Measurements from ENCODE around the gene DMRT1.

Gene DMRT1

GRCh38 chr9:926976-927375 is 85.5 kb downstream of the DMRT1 start:
- DNase-seq (ENCODE audit: low read depth) = no peak

GRCh38 chr9:928363-929042 is 87.0 kb downstream of the DMRT1 start:
- DNase-seq (ENCODE audit: low read depth) = no peak

GRCh38 chr9:929719-930118 is 88.2 kb downstream of the DMRT1 start:
- no peak for DNase-seq (ENCODE audit: low read depth)

- no peak for DNase-seq (ENCODE audit: low read depth)
Observed at GRCh38 chr9:933356-933755, 91.9 kb downstream of the DMRT1 start.

- DNase-seq (ENCODE audit: low read depth) = peak; percentile 1
Observed at GRCh38 chr9:935348-935965, 94.0 kb downstream of the DMRT1 start.

- DNase-seq (ENCODE audit: low read depth) = no peak
Observed at GRCh38 chr9:942805-943580, 101.5 kb downstream of the DMRT1 start.

GRCh38 chr9:947985-948384 is 106.5 kb downstream of the DMRT1 start:
- DNase-seq (ENCODE audit: low read depth) = no peak

GRCh38 chr9:948497-948896 is 107.0 kb downstream of the DMRT1 start:
- no peak for DNase-seq (ENCODE audit: low read depth)

- DNase-seq (ENCODE audit: low read depth) = no peak
Observed at GRCh38 chr9:950139-950538, 108.6 kb downstream of the DMRT1 start.

GRCh38 chr9:952546-952945 is 111.0 kb downstream of the DMRT1 start:
- no peak for DNase-seq (ENCODE audit: low read depth)

- no peak for DNase-seq (ENCODE audit: low read depth)
Observed at GRCh38 chr9:959105-959504, 117.6 kb downstream of the DMRT1 start.

- DNase-seq (ENCODE audit: low read depth) = no peak
Observed at GRCh38 chr9:959914-960313, 118.4 kb downstream of the DMRT1 start.

- DNase-seq (ENCODE audit: low read depth) = no peak
Observed at GRCh38 chr9:962023-962422, 120.5 kb downstream of the DMRT1 start.

GRCh38 chr9:965497-965896 is 124.0 kb downstream of the DMRT1 start:
- DNase-seq (ENCODE audit: low read depth) = no peak

- no peak for DNase-seq (ENCODE audit: low read depth)
Observed at GRCh38 chr9:966870-967269, 125.4 kb downstream of the DMRT1 start.

GRCh38 chr9:967436-967835 is 125.9 kb downstream of the DMRT1 start:
- no peak for DNase-seq (ENCODE audit: low read depth)

- DNase-seq (ENCODE audit: low read depth) = no peak
Observed at GRCh38 chr9:967903-968641, 126.6 kb downstream of the DMRT1 start.

- DNase-seq (ENCODE audit: low read depth) = no peak
Observed at GRCh38 chr9:969310-970150, 128.0 kb downstream of the DMRT1 start.

GRCh38 chr9:970151-970996 is 128.9 kb downstream of the DMRT1 start:
- DNase-seq (ENCODE audit: low read depth) = no peak

GRCh38 chr9:971901-972500 is 130.5 kb downstream of the DMRT1 start:
- DNase-seq (ENCODE audit: low read depth) = no peak

Measured in amniotic epithelial cell (primary cell).